ENCODE results near the gene EXD3.
"Not testable (repeated sequence)": the region's sequence is repeated elsewhere in the genome, so short reads cannot be mapped to it uniquely, and the experiment has no call there.

The EXD3 gene

GRCh38 chr9:137272241-137273094 is 150.5 kb downstream of the EXD3 start:
- no peak for DNase-seq (ENCODE audit: low read depth)

DNA sequence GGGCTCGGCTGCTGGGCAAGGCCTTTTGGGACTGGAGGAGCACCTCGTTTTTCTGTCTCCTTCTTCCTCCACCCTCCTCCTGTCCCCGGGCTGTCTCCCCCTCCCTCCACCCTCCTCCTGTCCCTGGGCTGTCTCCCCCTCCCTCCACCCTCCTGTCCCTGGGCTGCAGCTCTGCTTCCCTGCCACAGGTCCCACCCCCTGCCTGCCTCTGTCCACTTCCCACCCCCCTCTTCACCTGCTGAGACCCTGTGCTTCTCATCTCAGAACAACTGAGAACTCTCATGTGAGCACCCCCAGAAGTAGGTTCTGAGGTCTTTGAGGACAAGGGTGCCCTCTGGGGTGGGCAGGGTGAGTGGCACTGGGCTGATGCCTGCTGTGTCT is 151.3 kb downstream of the EXD3 start:
- DNase-seq (ENCODE audit: low read depth), result no peak

- DNase-seq (ENCODE audit: low read depth), result no peak
Observed at GRCh38 chr9:137270929-137271695, 151.8 kb downstream of the EXD3 start.

DNA sequence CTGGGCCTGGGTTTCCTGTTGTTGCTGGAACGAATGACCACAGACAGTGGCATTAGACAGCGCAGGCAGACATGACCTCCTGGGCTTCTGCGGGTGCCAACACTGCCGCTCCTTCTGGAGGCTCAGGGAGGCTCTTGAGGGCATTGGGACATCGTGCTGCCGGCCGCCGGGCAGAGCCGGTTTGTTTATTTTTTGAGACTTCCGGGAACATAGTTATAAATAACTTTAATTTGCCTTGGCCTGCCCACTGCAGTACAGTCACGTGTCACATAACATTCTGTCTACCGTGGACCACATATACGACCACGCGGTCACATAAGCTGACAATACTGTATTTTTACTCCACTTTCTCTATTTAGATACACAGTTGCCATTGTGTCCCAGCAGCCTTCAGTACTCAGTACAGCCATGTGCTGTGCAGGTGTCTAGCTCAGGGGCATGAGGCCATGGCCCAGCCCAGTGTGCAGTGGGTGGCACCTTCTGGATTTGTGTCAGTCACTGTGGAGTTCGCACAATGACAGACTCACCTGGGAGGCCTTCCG is 153.7 kb downstream of the EXD3 start:
- DNase-seq (ENCODE audit: low read depth), result no peak

DNA sequence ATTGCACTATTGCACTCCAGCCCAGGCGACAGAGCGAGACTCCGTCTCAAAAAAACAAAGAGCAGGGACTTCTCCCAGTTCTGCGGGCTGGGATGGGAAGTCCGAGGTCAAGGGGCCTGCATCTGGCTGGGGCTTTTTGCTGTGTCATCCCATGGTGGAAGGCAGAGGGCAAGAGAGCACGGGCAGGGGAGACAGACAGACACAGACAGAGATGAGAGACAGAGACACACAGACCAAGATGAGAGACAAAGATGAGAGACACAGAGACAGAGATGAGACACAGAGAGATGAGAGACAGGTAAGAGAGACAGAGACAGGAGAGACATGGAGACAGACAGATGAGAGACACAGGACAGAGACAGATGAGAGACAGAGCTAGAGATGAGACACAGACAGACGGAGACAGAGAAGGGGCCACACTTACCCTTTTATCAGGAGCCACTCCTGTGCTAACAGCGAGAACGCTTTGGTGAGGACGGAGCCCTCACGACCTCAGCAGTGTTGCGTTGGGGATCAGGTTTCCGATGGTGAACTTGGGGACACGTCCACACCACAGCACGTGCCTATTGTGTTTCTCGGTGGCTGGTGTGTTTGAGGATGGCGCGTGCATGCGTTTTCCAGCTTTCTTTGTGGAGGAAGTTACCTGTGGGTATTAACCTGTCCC is 154.3 kb downstream of the EXD3 start:
- no peak for DNase-seq (ENCODE audit: low read depth)

- DNase-seq (ENCODE audit: low read depth), result no peak
Observed at GRCh38 chr9:137267933-137268355, 155.0 kb downstream of the EXD3 start.

DNA sequence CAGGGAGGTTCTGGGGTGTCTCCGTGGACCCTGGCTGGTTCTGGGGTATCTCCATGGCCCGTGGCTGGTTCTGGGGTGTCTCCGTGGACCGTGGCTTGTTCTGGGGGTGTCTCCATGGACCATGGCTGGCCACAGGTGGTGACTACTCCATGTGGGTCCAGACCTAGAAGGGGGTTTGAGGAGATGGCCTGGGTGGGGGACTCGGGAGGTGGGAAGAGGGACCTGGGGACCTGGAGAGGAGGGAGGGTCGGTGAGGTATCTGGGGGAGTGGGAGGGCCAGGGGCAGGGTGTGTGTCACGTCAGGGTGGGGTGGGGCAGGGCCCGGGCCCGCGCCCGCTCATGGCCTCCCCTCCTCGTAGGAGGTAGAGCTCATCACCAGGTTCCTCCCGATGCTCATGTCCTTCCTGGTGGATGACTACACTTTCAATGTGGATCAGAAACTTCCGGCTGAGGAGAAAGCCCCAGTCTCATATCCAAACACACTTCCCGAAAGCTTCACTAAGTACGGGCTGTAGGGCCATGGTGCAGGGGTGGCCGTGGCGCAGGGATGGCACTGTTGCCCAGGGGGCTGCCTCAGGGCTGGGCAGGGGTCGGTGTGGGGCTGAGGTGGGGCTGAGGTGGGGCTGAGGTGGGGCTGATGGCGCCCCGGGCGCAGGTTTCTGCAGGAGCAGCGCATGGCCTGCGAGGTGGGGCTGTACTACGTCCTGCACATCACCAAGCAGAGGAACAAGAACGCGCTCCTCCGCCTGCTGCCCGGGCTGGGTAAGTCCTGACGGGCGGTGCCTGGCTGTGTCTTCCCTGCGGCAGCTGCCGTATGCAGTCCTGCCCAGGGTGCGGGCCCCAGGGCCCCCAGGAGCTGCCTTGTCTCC is 156.1 kb downstream of the EXD3 start:
- DNase-seq (ENCODE audit: low read depth), result no peak

- no peak for DNase-seq (ENCODE audit: low read depth)
Observed at GRCh38 chr9:137266162-137266527, 156.8 kb downstream of the EXD3 start.

- no peak for DNase-seq (ENCODE audit: low read depth)
Observed at GRCh38 chr9:137265496-137266161, 157.3 kb downstream of the EXD3 start.

- no peak for DNase-seq (ENCODE audit: low read depth)
Observed at GRCh38 chr9:137264067-137264466, 158.9 kb downstream of the EXD3 start.

DNA sequence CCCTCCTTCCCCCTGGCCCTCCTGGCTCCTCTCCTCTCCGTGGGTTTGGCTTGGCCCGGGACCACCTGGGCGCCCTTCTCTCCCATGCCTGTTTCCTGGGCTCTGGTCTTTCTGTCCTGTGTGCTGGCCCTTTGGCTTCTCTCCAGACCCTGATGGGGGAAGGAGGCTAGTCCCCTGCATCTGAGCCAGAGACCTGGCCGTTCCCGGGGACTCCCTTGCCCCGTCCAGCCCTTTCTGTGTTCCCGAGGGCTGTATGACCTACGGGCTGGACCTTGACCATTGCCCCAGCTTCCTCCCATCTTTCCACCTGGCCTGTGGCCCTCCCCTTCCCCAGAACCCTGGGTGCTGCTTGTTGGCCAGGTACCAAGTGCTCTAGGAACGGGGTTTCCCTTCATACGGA is 159.5 kb downstream of the EXD3 start:
- no peak for DNase-seq (ENCODE audit: low read depth)

DNA sequence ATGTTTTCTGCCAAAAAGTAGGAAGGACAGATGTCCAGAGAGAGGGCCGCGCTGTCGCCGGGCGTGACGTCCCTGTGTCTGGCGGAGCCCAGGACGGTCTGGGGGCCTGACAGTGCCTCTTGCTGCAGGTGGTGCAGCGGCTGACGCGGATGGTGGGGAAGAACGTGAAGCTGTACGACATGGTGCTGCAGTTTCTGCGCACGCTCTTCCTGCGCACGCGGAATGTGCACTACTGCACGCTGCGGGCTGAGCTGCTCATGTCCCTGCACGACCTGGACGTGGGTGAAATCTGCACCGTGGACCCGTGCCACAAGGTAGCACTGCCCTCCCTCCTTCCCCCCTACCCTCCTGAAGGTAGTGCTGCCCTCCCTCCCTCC is 160.1 kb downstream of the EXD3 start:
- no peak for DNase-seq (ENCODE audit: low read depth)

DNA sequence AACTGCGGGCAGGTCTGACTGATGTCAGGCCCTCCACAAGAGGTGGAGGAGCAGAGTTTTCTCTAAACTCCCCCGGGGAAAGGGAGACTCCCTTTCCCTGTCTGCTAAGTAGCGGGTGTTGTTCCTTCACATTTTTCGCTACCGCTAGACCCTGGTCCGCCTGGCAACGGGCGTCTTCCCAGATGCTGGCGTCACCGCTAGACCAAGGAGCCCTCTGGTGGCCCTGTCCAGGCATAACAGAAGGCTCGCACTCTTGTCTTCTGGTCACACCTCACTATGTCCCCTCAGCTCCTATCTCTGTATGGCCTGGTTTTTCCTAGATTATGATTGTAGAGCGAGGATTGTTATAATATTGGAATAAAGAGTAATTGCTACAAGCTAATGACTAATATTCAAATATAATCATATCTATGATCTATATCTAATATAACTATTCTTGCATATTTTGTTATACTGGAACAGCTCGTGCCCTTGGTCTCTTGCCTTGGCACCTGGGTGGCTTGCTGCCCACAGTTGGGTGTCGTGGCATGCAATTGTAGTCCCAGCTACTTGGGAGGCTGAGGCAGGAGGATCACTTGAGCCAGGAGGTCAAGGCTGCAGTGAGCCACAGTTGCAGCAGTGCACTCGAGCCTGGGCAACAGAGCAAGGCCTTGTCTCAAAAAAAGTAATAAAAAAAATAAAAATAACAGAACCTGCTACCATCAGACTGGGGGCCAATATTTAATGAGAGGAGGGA is 160.6 kb downstream of the EXD3 start:
- not testable (repeated sequence) for DNase-seq (ENCODE audit: low read depth)

All from GM04504 (cell line).